NCI-H1930 (cell line): ENCODE results near the gene EBP.
A peak's percentile ranks its signal among the peaks of the same experiment; 100 is the strongest.

Source experiments
- DNase-seq, 2 experiments: peaks; one replicate each; lab custom pipeline; 2025; lab: John Stamatoyannopoulos, UW

The EBP gene

GRCh38 chrX:48521353-48522243, at the start of gene EBP:
TSS of gene EBP (plus strand) at chrX:48521808. CDS start at chrX:48523772, 1,964 bp downstream.
- peak; percentile 86 to 92 for DNase-seq

GRCh38 chrX:48472225-48472624, 49.4 kb upstream of the EBP start:
- DNase-seq = no peak

GRCh38 chrX:48472851-48473703, 48.5 kb upstream of the EBP start:
- no peak for DNase-seq

- no peak for DNase-seq
These were observed 48.0 kb upstream of the EBP start for GRCh38 chrX:48473704-48473990.

DNA sequence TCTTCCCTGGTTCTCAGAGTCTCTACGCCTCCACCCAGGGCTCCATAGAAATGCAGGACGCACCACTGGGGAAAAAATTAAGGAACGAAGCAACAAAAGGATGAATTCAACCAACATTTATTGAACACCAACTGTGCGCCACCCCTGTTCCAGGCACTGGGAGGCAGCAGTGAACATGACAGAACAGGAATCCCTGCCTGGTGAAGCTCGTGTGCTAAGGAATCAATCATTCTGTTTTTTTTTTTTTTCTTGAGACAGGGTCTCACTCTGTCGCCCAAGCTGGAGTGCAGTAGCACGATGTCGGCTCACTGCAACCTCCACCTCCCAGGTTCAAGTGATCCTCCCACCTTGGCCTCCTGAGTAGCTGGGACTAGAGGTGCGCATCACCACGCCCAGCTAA, 47.5 kb upstream of the EBP start:
- no peak for DNase-seq

DNA sequence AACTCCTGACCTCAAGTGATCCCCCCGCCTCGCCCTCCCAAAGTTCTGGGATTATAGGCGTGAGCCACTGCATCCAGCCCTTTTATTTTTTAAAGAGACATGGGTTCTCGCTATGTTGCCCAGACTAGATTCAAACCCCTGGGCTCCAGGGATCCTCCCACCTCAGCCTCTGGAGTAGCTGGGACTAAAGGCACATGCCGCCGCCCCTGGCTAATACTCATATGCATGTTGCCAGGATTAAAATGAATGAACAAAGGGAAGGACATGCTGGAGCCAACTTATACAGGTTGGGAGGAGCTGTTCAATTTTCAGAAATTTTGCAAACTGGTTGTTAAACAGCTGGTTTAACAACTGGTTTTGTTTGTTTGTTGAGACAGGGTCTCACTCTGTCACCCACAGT, 47.0 kb upstream of the EBP start:
- DNase-seq = no peak

- no peak for DNase-seq
These were observed 46.3 kb upstream of the EBP start for GRCh38 chrX:48475296-48475695.

DNA sequence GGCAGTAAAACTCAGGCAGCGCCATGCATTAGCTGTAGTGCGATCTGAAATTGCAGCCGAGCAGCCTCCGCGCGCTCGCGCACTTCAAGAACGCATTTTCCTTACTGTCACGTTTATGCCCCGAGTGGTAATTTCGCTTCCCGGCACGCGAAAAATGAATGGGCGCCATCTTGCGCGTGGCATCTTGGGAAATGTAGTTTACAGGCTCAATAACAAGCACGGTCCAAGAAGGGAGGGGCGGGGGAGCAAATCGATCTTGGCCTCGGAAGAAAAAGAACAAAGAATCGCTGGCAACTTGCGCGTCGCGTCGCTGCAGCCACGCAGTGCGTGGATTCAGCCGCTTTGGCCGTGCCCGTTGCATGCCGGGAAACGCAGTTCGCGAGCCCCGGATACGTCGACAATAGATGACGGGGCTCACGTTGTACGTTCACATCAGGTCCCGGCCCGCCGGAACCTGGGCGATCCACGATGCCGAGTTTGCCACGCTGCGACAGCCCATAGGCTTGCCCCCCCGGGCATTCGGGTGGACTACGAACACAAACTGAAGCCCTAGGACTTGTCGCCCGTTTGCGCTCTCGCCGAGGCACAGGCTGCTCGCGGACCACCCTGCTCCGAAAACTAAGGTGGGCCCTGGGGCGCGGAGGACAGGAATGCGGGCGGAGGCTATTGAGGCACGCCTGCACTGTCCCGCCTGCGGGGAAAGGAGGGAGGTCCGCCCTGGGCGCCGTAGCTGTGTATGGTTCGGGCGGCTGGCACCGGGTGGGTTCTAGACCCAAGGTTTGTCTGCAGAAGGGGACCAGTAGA, 45.6 kb upstream of the EBP start, which contains the start of gene FTSJ1:
FTSJ1 (plus strand) TSS at position 426 of the 804 bp plus-strand sequence. CDS start 1,849 bp downstream, outside the sequence.
- DNase-seq = peak; percentile 77 to 79

GRCh38 chrX:48476919-48477318, 44.7 kb upstream of the EBP start:
- no peak for DNase-seq

DNA sequence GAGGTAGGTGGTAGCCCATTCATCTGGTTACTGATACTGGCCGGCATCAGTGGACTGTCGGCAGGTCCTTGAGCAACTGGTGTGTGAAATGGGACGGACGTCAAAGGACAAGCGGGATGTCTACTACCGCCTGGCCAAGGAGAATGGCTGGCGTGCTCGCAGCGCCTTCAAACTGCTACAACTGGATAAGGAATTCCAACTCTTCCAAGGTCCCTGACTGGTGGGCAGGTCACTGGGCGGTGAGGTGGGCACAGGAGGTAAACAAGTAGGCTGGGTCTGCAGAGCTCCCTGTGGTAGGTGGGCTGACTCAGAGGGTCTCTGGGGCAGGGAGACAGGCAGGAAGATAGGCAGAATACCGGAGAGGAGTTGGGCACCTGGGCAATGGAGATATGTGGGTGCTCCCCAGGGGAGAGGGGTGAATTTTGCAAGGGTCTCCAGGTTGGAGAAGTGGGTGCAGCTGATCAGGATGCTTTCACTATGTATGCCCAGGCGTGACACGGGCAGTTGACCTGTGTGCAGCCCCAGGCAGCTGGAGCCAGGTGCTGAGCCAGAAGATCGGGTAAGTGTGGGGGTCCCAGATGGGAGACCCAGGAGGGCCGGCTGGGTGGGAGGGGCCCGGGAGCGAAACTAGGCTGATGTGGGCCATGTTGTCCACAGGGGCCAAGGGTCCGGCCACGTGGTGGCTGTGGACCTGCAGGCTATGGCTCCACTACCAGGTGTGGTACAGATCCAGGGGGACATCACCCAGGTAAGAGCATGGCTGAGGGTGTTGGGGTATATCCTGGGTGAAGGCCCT, 43.5 kb upstream of the EBP start:
- DNase-seq = no peak

DNA sequence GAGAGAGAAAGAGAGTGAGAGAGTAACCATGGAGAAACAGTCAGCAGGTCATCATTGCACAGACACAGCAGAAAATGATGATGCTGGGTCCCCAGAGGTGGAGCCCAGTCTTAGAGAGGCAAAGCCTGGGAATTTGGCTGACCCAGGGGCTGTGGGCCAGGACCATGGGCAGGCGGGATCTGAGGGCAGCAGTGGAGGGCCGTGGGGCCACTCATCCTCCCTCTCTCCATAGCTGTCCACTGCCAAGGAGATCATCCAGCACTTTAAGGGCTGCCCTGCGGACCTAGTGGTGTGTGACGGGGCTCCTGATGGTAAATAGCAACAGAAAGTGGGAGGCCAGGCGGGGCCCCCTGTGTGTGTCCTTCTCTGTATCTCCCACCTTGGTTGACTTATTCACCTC, 42.8 kb upstream of the EBP start:
- DNase-seq = no peak

DNA sequence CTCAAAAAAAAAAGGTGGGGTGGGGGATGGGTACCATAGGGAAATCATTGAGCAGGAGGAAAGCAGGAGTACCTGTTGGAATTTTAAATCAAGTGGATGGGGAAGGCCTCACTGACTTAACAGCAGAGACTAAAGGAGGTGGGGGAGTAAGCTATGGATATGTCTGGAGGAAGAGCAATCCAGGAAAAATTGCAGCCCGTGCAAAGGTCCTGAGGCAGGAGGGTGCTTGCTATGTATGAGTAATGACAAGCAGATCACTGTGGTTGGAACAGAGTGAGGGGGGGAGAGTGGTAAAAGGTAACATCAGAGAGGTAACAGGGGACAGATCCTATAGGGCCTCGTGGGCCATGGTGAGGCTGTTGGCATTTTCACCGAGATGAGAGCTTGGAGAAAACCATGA, 41.5 kb upstream of the EBP start:
- no peak for DNase-seq

GRCh38 chrX:48480583-48480982, 41.0 kb upstream of the EBP start:
- no peak for DNase-seq

DNA sequence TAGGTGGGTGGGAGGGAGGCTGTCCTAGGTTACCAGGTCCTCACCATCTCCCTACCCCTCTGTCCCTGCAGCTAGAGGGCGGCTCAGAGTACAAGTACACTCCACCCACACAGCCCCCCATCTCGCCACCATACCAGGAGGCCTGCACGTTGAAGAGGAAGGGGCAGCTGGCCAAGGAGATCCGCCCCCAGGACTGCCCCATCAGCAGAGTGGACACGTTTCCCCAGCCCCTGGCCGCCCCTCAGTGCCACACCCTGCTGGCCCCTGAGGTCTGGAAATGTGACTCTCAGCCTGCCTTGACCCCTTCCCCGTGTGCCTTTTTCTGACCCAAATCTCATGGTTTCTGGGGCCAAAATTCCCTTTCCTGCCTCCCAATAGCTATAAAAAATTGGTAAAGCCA, 39.1 kb upstream of the EBP start:
- DNase-seq = no peak

GRCh38 chrX:48487362-48487798, 34.2 kb upstream of the EBP start:
- no peak for DNase-seq

DNA sequence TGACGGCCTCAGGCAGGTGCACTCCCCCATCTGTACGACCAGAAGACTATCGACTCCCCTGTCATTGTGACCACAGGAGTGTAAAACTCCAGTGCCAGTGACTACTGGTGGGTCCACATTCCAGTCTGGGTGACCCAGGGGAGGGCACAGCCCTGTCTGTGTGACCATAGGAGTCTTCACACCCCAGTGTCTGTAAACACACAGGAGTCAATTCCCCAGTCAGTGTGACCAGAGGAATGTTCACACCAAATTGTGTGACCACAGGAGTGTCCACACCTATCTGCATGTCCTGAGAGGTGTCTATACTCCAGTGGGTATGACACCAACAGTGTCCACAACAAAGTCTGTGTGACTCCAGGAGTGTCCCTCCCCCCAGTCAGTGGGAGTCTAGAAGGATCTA, 33.6 kb upstream of the EBP start:
- no peak for DNase-seq

GRCh38 chrX:48489296-48489695, 32.3 kb upstream of the EBP start:
- no peak for DNase-seq

- no peak for DNase-seq
These were observed 31.7 kb upstream of the EBP start for GRCh38 chrX:48489892-48490291.

DNA sequence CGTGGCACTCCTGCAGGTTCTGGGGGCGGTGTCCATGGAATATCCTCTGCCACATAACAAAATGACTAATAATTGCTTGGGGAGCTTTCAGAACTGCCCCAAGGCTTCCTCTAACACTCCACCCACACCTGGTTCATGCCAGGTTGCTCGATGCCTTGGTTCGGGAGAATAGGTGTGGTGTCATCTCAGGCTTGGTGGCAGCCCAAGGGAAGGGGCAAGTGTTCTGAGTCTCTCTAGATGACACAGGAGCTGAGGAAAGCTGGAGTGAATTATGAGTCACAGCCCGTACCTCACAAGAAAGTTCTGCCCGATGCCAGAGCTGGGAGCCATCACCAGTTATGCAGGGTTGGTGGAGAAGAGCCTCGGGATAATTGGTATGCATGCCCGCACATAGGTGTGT, 30.9 kb upstream of the EBP start:
- no peak for DNase-seq

- no peak for DNase-seq
These were observed 29.8 kb upstream of the EBP start for GRCh38 chrX:48491809-48492208.

DNA sequence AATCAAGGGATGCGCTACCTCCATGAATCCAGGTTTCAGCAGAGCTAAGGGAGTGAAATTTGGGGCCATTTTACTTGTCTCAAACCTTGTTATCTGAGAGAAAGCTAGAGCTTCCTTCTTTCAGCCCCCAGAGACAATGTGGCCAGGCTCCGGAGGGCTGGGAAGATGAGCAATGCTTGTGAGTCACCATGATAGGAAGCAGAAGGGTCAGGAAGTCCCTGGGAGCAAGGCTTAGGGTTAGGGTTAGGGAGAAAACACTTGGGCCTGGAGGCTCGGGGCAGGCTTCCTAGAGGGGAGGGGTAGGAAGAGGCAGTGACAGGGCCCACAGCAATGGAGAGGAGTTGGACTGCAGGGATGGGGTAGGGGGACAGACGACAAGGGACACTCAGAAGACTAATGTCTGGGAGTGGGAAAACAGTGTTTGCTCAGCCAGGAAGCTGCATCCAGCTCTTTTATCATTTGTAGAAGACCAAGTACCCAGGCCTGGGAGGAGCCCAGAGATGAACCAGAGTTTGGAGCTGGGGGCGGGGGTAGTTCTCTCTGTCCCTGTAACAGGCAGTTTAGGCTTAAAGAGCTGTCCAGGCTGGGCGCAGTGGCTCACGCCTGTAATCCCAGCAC, 29.2 kb upstream of the EBP start:
- no peak for DNase-seq
